Endothelial cell of umbilical vein (primary cell): ENCODE data around the gene SLC7A6. TPM values are rescaled to one million over a fixed set of nuclear protein-coding genes. Genes with fewer than 3 reads are reported as not detected.

ENCODE experiments used
- BruUV-seq: library from RNA; stranded (reverse); fragments of 400-500 nt; replicated peaks from 2 replicates; lab custom pipeline; 2021; lab: Mats Ljungman, UMichigan
- CTCF ChIA-PET: fragments of 300-600, 350-600 bp; sonication (Branson Sonifier 250); formaldehyde crosslinking; loops from one replicate; lab custom pipeline; 2021; ENCODE audit warnings: antibody characterized with exemption, inconsistent platforms; lab: Charles Lee
- POLR2A ChIA-PET: fragments of 300-600, 350-600 bp; sonication (Branson Sonifier 250); formaldehyde crosslinking; loops from one replicate; lab custom pipeline; 2021; ENCODE audit warnings: antibody characterized with exemption, inconsistent platforms; lab: Charles Lee
- DNase-seq: peaks from one replicate; pipeline ENCODE4 v3.0.0-alpha.2; 2011; ENCODE audit warnings: low read depth, low spot score
- FAIRE-seq: peaks from 2 replicates; lab custom pipeline; 2011; peaks lifted over from hg19 to GRCh38; lab: Jason Lieb, UNC
- H2AFZ ChIP-seq: 2 replicates; pipeline ENCODE4 v1.6.0; 2012; ENCODE audit warnings: low read depth, low read length, control low read depth, inconsistent platforms
- H3K27ac ChIP-seq: 2 replicates; pipeline ENCODE4 v1.5.1; 2011; ENCODE audit warnings: low read depth, mild to moderate bottlenecking, control low read depth, low read length, moderate library complexity; ENCODE audit not compliant: insufficient read depth
- H3K27me3 ChIP-seq, 2 experiments: 2 replicates each; pipeline versions ENCODE4 v1.6.0 to v1.6.1; 2011; ENCODE audit warnings: low read length in 2 of 2, mixed read lengths in 1 of 2; ENCODE audit not compliant: control insufficient read depth in 2 of 2, insufficient read depth in 2 of 2
- H3K36me3 ChIP-seq, 2 experiments: 2 replicates in 1 of 2; 3 replicates in 1 of 2; pipeline ENCODE4 v1.5.1; 2011; ENCODE audit warnings: low read length in 2 of 2, mild to moderate bottlenecking in 1 of 2, moderate library complexity in 1 of 2; ENCODE audit not compliant: control insufficient read depth in 2 of 2, insufficient read depth in 2 of 2; ENCODE audit errors: extremely low read depth in 1 of 2
- H3K4me1 ChIP-seq: 3 replicates; pipeline ENCODE4 v1.5.1; 2011; ENCODE audit warnings: mild to moderate bottlenecking, low read length; ENCODE audit not compliant: control insufficient read depth, insufficient read depth; ENCODE audit errors: extremely low read depth
- H3K4me2 ChIP-seq: 2 replicates; pipeline ENCODE4 v1.6.1; 2011; ENCODE audit warnings: low read length, control low read depth, mixed read lengths; ENCODE audit not compliant: insufficient read depth
- H3K4me3 ChIP-seq, 3 experiments: fragments of 200-600 bp in 1 of 3; sonication (generic), shearing (Covaris generic) in 1 of 3; replicated peaks in 1 of 3; 2 replicates each; pipeline ENCODE4 v1.5.1; 2011 to 2016; ENCODE audit warnings: control low read depth in 3 of 3, low read length in 3 of 3, mild to moderate bottlenecking in 2 of 3, inconsistent platforms in 1 of 3, low read depth in 1 of 3, moderate library complexity in 1 of 3; ENCODE audit not compliant: insufficient read depth in 1 of 3
- H3K79me2 ChIP-seq: 2 replicates; pipeline ENCODE4 v1.6.0; 2012; ENCODE audit warnings: low read length, inconsistent platforms; ENCODE audit not compliant: control insufficient read depth, insufficient read depth
- H3K9ac ChIP-seq: replicated peaks from 2 replicates; pipeline ENCODE3; 2011; ENCODE audit warnings: low read length, control low read depth; ENCODE audit not compliant: insufficient read depth; ENCODE audit errors: extremely low read depth
- H3K9me1 ChIP-seq: replicated peaks from 3 replicates; pipeline ENCODE4 v1.6.0; 2011; ENCODE audit warnings: mild to moderate bottlenecking, low read length; ENCODE audit not compliant: control insufficient read depth, insufficient read depth; ENCODE audit errors: extremely low read depth
- H3K9me3 ChIP-seq: replicated peaks from 2 replicates; pipeline ENCODE4 v1.5.1; 2012; ENCODE audit warnings: low read length, inconsistent platforms; ENCODE audit not compliant: control insufficient read depth, insufficient read depth
- H4K20me1 ChIP-seq: replicated peaks from 2 replicates; pipeline ENCODE3; 2011; ENCODE audit warnings: mild to moderate bottlenecking, low read length; ENCODE audit not compliant: control insufficient read depth, insufficient read depth; ENCODE audit errors: extremely low read depth
- CTCF ChIP-seq, 2 donors: IDR thresholded peaks; 1 replicate in 1 of 2; 2 replicates in 1 of 2; pipeline ENCODE4 v1.5.1; 2011; ENCODE audit warnings: low read length in 2 of 2, mild to moderate bottlenecking in 2 of 2, moderate library complexity in 2 of 2, control low read depth in 1 of 2, inconsistent platforms in 1 of 2, low read depth in 1 of 2; ENCODE audit not compliant: insufficient read depth in 1 of 2; ENCODE audit errors: extremely low read depth in 1 of 2
- EZH2 ChIP-seq: IDR thresholded peaks from 2 replicates; pipeline ENCODE4 v1.6.1; 2012; ENCODE audit warnings: borderline replicate concordance, low read depth, mild to moderate bottlenecking, moderate library complexity, low read length, inconsistent platforms; ENCODE audit not compliant: severe bottlenecking
- FOS ChIP-seq: IDR thresholded peaks from 2 replicates; pipeline ENCODE4 v1.6.1; 2011; ENCODE audit warnings: mild to moderate bottlenecking, low read length, moderate library complexity, borderline replicate concordance; ENCODE audit not compliant: insufficient read depth
- GATA2 ChIP-seq: IDR thresholded peaks from 2 replicates; pipeline ENCODE4 v1.7.0; 2011; ENCODE audit warnings: low read depth, mild to moderate bottlenecking, moderate library complexity, mixed read lengths, low read length; ENCODE audit not compliant: insufficient read length, insufficient read depth
- JUN ChIP-seq: IDR thresholded peaks from 2 replicates; pipeline ENCODE4 v1.6.1; 2011; ENCODE audit warnings: borderline replicate concordance, low read depth; ENCODE audit not compliant: insufficient read length, insufficient read depth
- MAX ChIP-seq: IDR thresholded peaks from 2 replicates; pipeline ENCODE4 v1.6.1; 2011; ENCODE audit not compliant: insufficient read depth, insufficient read length
- MYC ChIP-seq: IDR thresholded peaks from one replicate; pipeline ENCODE4 v1.6.1; 2011; ENCODE audit warnings: mild to moderate bottlenecking, low read depth, low read length
- POLR2A ChIP-seq: IDR thresholded peaks from 2 replicates; pipeline ENCODE4 v1.6.1; 2012; ENCODE audit warnings: low read depth, mild to moderate bottlenecking, control low read depth, low read length
- POLR2AphosphoS5 ChIP-seq: IDR thresholded peaks from 2 replicates; pipeline ENCODE4 v1.6.1; 2012; ENCODE audit warnings: low read depth, mild to moderate bottlenecking, control low read depth, low read length, moderate library complexity; ENCODE audit not compliant: insufficient read depth
- dilution Hi-C: fragments of 300-500 bp; cut with MboI; formaldehyde crosslinking; loops from one replicate; pipeline ENCODE4 v1.15.0; 2019; ENCODE audit warnings: low sequenced_read_pairs; ENCODE audit not compliant: extremely low pct_ligation_motif_present
- intact Hi-C: fragments of 100-400 bp; cut with micrococcal nuclease; formaldehyde crosslinking; loops from one replicate; pipeline ENCODE4 v1.10.0; 2022
- polyA plus RNA-seq, 4 experiments: library from polyadenylated mRNA; depleted of rRNA in 3 of 4; stranded (reverse) in 3 of 4; unstranded in 1 of 4; fragments of >200 nt; gene quantifications; 2 replicates each; pipeline versions ENCODE4 v1.2.1 to v1.2.3, GENCODE V29; 2011 to 2012; ENCODE audit warnings: missing spikeins in 1 of 4
- total RNA-seq: library from RNA; stranded (reverse); gene quantifications from 2 replicates; pipeline ENCODE4 v1.2.3, GENCODE V29; 2021

Gene SLC7A6
- total and polyA plus RNA-seq, 2 donors (not counting 3 experiments of a cell fraction or from before 2014, with no cell fraction given) = 68.0 to 86.5 TPM

- Histone ChIP-seq H3K36me3 (peaks cover 0 to 22% of the 10 kb centered on the region in 2 experiments), H2AFZ (no peak overlapping the region), H4K20me1 (no peaks in the 10 kb centered on the region), H3K9me1 (no peaks in the 10 kb centered on the region), H3K79me2 (peaks cover 96% of the 10 kb centered on the region), H3K4me1 (peaks cover 21% of the 10 kb centered on the region), H3K9ac (no peak overlapping the region), H3K27me3 (no peaks in the 10 kb centered on the region), H3K9me3 (no peaks in the 10 kb centered on the region), H3K27ac (no peak overlapping the region), H3K4me2 (no peak overlapping the region), H3K4me3 (no peak overlapping the region)
- BruUV-seq = no TSS peak
- intact Hi-C loops = no loop called here
- CTCF ChIA-PET = interaction anchor here (1.6 kb wide), 1 partner anchor 20 kb away, joined by 4 read pairs; no protein-coding TSS in a partner anchor
- DNase-seq (no peak), FAIRE-seq (no peak)
- dilution Hi-C loops = no loop called here
- TF ChIP-seq POLR2A (no peak), POLR2AphosphoS5 (no peak), EZH2 (no peak), CTCF (IDR thresholded peaks at IDR 0.05; ENCODE audit: extremely low read depth in 1 of 2, insufficient read depth in 1 of 2, low read depth in 1 of 2, low read length in 2 of 2) (no peak), FOS (no peak), MAX (no peak), JUN (no peak), GATA2 (no peak), MYC (no peak)
- POLR2A ChIA-PET = interaction anchor here (0.7 kb wide), 1 partner anchor 41 kb away, joined by 3 read pairs; the partner anchor contains the start of genes PRMT7 and SLC7A6OS
These were observed 5.5 kb downstream of the SLC7A6 start for GRCh38 chr16:68269793-68270192.
